Lower leg skin (tissue), 4 donors: ENCODE data around the gene POLD1. TPM values are rescaled to one million over a fixed set of nuclear protein-coding genes. Genes with fewer than 3 reads are reported as not detected.
"Not testable (repeated sequence)": the region's sequence is repeated elsewhere in the genome, so short reads cannot be mapped to it uniquely, and the experiment has no call there.

Experiments used
- DNase-seq, 2 donors: peaks; one replicate each; pipeline ENCODE4 v3.0.0-alpha.2; 2019; ENCODE audit warnings: low spot score in 2 of 2
- H3K4me3 ChIP-seq: fragments of 200-600 bp; sonication (generic); 2 replicates; pipeline ENCODE4 v1.5.1; 2017; ENCODE audit warnings: mild to moderate bottlenecking, low read depth; ENCODE audit not compliant: poor library complexity, severe bottlenecking
- POLR2A ChIP-seq, 2 donors: fragments of 450-650 bp; IDR thresholded peaks; one replicate each; pipeline ENCODE4 v1.6.1; 2016 to 2017; ENCODE audit warnings: antibody characterized with exemption in 2 of 2, mild to moderate bottlenecking in 1 of 2, moderate library complexity in 1 of 2
- WGBS, 2 donors: methylation state at CpG; one replicate each; pipeline ENCODE4 v1.1.5; 2018; 5-methylcytosine and 5-hydroxymethylcytosine counted together
- intact Hi-C: fragments of 100-400 bp; cut with DNase I; formaldehyde crosslinking; loops from one replicate; pipeline ENCODE4 v1.15.0; 2023; ENCODE audit warnings: low total_unique reads
- total RNA-seq, 4 donors: library from RNA; depleted of rRNA; stranded (reverse); fragments of >200 nt; gene quantifications; one replicate each; pipeline ENCODE4 v1.1.0, GENCODE V29; 2016
- TF ChIP-seq, protein P1 (sequence below), 3 donors: fragments of 450-650 bp; IDR thresholded peaks; one replicate each; pipeline ENCODE4 v1.5.1; 2016; ENCODE audit warnings: antibody characterized with exemption in 3 of 3, mild to moderate bottlenecking in 3 of 3, moderate library complexity in 2 of 3

POLD1 gene
- total RNA-seq, 4 donors from 2014 or later = 16.8 to 26.6 (median 20.0) TPM

DNA sequence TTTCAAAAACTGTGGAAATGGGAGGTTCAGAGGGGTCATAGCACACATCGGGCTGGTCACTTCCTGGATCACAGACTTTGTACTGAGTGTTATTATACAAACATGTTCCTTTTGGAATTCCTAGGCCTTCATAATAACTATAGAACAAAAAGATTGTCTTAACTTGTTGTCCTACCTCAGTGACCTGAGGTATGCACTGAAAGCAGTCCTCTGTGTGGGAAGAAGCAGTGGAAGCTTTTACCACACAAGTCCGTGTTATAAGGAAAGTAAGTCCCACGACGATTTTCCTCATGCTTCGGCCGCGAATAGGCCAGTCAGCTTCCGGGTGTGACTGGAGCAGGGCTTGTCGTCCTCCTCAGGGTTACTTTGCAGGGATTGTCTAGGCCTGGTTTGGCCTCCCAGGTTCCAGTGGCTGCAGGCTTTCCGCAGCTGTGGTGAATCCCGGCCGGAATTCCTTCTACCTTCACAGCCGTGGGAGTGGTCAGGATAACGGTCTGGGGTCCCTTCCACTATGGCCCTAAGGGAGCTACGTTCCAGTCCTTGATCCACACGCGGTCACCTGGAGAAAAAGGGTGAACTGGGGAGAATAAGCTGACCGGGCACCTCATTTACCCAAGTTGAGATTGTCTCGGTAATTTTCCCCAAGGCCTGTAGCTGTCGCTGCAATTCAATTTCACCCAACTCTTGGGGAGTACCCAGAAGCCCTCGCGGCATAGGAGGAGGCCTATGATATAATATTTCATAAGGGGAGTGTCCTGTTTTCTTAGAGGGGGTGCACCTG, 34.7 kb upstream of the POLD1 start:
- TF ChIP-seq, protein P1, sequence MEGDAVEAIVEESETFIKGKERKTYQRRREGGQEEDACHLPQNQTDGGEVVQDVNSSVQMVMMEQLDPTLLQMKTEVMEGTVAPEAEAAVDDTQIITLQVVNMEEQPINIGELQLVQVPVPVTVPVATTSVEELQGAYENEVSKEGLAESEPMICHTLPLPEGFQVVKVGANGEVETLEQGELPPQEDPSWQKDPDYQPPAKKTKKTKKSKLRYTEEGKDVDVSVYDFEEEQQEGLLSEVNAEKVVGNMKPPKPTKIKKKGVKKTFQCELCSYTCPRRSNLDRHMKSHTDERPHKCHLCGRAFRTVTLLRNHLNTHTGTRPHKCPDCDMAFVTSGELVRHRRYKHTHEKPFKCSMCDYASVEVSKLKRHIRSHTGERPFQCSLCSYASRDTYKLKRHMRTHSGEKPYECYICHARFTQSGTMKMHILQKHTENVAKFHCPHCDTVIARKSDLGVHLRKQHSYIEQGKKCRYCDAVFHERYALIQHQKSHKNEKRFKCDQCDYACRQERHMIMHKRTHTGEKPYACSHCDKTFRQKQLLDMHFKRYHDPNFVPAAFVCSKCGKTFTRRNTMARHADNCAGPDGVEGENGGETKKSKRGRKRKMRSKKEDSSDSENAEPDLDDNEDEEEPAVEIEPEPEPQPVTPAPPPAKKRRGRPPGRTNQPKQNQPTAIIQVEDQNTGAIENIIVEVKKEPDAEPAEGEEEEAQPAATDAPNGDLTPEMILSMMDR (IDR thresholded peaks at IDR 0.05) = no peak
- no peak for TF ChIP-seq POLR2A (IDR thresholded peaks at IDR 0.05)
- intact Hi-C loops = no loop called here
- 63 to 68% methylated on average over 22 of the region's 22 CpGs for WGBS, 2 donors
- H3K4me3 ChIP-seq = no peak overlapping the region
- DNase-seq = no peak

DNA sequence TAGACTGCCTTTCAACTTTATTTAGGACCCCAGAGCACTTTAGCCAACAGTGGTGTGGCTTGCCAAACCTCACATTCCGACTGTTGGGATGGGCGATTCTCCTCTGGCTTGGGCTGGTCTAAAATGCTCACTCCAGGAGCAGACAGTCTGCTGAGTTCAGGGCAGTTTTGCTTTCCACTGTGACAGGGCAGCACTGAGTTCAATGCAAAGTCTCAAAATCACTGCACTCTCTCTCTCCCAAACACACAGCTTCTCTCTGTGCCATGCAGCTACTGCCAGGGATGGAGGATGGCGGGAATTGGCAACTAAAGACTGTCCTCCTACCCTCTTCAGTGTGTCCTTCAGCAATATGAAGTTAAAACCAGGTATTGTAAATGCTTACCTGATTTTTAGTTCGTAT, 31.9 kb upstream of the POLD1 start:
- no peak for TF ChIP-seq POLR2A (IDR thresholded peaks at IDR 0.05)
- TF ChIP-seq, protein P1 (IDR thresholded peaks at IDR 0.05) = no peak
- intact Hi-C loops = no loop called here
- WGBS, 2 donors = 43 to 51% methylated on average over 4 of the region's 4 CpGs
- no peak for DNase-seq
- H3K4me3 ChIP-seq = no peak overlapping the region

DNA sequence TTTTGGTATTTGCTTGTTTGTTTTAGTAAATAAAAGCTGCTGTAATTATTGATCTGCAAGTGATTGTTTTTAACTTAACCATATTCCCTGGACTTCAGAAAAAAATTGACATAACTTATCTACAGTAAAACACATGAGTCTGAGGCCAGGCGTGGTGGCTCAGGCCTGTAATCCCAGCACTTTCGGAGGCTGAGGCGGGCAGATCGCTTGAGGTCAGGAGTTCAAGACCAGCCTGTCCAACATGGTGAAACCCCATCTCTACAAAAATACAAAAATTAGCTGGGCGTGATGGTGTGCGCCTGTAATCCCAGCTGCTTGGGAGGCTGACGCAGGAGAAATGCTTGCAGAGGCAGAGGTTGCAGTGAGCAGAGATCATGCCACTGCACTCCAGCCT, 30.7 kb upstream of the POLD1 start:
- intact Hi-C loops, H3K4me3 ChIP-seq, DNase-seq: not testable (repeated sequence)
- WGBS, 2 donors = 88 to 93% methylated on average over 7 of the region's 7 CpGs

DNA sequence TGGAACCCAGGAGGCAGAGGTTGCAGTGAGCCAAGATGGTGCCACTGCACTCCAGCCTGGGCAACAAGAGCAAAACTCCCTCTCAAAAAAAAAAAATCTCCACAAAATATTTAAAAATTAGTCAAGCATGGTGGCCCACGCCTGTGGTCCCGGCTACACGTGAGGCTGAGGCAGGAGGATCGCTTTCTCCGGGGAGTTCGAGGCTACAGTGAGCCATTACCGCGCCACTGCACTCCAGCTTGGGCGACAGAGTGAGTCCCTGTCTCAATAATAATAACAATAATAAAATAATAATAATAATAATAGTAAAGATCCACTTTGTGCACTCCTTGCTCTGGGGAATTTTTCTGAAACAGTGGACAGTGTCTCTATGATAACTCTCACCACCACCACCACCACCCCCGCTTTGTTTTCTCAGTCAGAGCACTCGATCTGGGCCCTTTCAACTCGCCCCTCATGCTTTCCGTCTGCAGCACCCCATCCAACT, 27.4 kb upstream of the POLD1 start:
- no peak overlapping the region for H3K4me3 ChIP-seq
- DNase-seq = no peak
- intact Hi-C loops = no loop called here
- TF ChIP-seq POLR2A (IDR thresholded peaks at IDR 0.05) = no peak
- TF ChIP-seq, protein P1 (IDR thresholded peaks at IDR 0.05) = no peak
- 34 to 42% methylated on average over 13 of the region's 13 CpGs for WGBS, 2 donors

DNA sequence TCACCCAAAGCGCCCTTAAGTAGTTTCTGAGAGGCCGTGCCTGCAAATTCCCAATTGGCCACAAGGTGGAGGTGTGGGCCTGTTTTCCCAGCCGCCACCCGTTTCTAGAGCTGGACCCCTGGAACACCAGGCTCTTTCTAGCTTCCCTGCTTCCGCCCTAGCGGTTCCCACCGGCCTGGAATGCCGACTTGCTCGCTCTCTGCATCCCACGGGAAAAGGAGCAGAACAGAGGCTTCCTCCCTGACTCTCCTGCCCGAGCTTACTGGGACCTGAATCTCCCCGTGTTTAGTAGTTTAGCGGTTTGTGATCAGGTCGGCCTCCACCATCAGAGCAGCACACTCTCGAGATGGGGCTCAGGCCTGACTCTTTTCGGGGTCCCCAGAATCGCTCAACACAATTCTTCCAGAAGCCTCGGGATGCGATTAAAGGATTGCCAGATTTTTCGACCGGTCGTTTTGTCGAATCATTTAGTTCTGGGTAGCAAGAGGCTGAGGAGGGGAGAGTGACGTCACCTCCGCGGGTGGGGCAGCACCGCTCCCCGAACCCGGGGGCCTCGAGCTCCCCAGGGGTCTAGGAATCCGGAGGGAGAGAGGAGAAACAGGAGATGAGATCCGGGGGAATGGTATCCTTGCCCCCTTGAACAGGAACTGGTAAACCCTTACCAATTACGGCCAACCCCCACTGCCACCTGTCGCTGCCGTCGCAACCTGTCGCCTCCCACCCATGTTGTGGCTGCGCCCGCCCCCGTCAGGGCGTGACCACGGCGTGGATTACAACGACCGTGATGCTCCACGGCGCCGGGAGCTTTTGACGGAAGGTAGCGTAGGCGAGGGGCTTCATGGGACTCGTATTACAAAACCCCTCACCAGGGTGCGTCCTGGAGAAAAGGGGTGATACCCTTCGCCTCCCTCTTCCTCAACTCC, 26.7 kb upstream of the POLD1 start:
- 13 to 30% methylated on average over 49 to 54 of the region's 54 CpGs for WGBS, 2 donors
- intact Hi-C loops = no loop called here
- TF ChIP-seq POLR2A (IDR thresholded peaks at IDR 0.05) = no peak
- TF ChIP-seq, protein P1 (IDR thresholded peaks at IDR 0.05) = peak in 1 of 3 donors; percentile 19
- peak; percentile 65 to 96 for DNase-seq
- H3K4me3 ChIP-seq = no peak overlapping the region
